Measurements from ENCODE around the gene TMEM258. TPM values are rescaled to one million over a fixed set of nuclear protein-coding genes. Genes with fewer than 3 reads are reported as not detected.

TMEM258 gene
- total and polyA plus RNA-seq, 9 of the 15 experiments (the other 6 are each of a cell fraction or from before 2014, with no cell fraction given) = 97.2 to 856 (median 231) TPM

DNA sequence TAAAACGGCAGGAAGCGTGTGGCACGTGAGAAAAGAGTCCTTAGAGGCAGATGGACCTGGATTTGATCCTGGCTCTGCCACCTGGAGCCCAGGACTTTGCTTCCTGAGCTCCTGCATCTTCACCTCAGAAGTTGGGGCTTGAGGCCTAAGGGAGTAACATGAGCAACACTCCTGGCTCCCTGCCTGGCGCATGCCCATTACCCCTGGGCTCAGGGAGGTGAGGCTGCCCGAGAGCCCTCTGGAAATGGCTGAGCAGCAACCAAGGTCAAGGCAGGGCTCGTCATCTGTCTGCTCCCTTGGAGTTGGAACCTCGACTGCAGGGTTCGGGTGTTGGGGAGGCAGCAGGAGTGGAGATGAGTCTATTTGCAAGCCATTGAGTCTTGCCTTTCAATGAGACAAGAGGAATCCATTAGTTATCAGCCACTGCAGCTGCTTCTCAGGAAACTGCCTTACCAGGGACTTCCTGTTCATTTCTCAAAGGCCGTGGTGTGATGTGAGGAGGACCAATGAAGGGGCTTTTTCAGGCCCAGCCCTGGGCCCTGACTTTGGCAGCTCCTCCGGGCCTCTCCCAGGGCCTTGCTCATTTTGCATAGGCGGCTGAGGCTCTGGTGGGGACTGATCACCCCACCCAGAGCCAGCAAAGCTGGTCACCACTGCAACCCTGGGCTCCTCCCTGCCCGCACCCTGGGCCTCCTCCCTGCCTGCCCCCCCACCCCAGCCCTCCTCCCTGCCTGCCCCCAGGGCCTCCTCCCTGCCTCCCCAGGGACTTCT lies 42.1 kb upstream of the TMEM258 start (continued):
- TF ChIP-seq, protein P1, sequence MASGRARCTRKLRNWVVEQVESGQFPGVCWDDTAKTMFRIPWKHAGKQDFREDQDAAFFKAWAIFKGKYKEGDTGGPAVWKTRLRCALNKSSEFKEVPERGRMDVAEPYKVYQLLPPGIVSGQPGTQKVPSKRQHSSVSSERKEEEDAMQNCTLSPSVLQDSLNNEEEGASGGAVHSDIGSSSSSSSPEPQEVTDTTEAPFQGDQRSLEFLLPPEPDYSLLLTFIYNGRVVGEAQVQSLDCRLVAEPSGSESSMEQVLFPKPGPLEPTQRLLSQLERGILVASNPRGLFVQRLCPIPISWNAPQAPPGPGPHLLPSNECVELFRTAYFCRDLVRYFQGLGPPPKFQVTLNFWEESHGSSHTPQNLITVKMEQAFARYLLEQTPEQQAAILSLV (tag; IDR thresholded peaks at IDR 0.05) = peak; percentile 58; the same call in 1 of the 2 replicates
- no peak for TF ChIP-seq SAP30 (IDR thresholded peaks at IDR 0.05; ENCODE audit: borderline replicate concordance, insufficient read depth, low read depth, low read length, poor library complexity, severe bottlenecking)
- TF ChIP-seq RNF2 (IDR thresholded peaks at IDR 0.05) = peak; percentile 92
- peak; percentile 51; the same call in 1 of the 2 replicates for TF ChIP-seq KLF16 (IDR thresholded peaks at IDR 0.05)
- TF ChIP-seq, protein P2, sequence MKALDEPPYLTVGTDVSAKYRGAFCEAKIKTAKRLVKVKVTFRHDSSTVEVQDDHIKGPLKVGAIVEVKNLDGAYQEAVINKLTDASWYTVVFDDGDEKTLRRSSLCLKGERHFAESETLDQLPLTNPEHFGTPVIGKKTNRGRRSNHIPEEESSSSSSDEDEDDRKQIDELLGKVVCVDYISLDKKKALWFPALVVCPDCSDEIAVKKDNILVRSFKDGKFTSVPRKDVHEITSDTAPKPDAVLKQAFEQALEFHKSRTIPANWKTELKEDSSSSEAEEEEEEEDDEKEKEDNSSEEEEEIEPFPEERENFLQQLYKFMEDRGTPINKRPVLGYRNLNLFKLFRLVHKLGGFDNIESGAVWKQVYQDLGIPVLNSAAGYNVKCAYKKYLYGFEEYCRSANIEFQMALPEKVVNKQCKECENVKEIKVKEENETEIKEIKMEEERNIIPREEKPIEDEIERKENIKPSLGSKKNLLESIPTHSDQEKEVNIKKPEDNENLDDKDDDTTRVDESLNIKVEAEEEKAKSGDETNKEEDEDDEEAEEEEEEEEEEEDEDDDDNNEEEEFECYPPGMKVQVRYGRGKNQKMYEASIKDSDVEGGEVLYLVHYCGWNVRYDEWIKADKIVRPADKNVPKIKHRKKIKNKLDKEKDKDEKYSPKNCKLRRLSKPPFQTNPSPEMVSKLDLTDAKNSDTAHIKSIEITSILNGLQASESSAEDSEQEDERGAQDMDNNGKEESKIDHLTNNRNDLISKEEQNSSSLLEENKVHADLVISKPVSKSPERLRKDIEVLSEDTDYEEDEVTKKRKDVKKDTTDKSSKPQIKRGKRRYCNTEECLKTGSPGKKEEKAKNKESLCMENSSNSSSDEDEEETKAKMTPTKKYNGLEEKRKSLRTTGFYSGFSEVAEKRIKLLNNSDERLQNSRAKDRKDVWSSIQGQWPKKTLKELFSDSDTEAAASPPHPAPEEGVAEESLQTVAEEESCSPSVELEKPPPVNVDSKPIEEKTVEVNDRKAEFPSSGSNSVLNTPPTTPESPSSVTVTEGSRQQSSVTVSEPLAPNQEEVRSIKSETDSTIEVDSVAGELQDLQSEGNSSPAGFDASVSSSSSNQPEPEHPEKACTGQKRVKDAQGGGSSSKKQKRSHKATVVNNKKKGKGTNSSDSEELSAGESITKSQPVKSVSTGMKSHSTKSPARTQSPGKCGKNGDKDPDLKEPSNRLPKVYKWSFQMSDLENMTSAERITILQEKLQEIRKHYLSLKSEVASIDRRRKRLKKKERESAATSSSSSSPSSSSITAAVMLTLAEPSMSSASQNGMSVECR (CRISPR knock-in tag; IDR thresholded peaks at IDR 0.05) = no peak
- TF ChIP-seq, protein P3, sequence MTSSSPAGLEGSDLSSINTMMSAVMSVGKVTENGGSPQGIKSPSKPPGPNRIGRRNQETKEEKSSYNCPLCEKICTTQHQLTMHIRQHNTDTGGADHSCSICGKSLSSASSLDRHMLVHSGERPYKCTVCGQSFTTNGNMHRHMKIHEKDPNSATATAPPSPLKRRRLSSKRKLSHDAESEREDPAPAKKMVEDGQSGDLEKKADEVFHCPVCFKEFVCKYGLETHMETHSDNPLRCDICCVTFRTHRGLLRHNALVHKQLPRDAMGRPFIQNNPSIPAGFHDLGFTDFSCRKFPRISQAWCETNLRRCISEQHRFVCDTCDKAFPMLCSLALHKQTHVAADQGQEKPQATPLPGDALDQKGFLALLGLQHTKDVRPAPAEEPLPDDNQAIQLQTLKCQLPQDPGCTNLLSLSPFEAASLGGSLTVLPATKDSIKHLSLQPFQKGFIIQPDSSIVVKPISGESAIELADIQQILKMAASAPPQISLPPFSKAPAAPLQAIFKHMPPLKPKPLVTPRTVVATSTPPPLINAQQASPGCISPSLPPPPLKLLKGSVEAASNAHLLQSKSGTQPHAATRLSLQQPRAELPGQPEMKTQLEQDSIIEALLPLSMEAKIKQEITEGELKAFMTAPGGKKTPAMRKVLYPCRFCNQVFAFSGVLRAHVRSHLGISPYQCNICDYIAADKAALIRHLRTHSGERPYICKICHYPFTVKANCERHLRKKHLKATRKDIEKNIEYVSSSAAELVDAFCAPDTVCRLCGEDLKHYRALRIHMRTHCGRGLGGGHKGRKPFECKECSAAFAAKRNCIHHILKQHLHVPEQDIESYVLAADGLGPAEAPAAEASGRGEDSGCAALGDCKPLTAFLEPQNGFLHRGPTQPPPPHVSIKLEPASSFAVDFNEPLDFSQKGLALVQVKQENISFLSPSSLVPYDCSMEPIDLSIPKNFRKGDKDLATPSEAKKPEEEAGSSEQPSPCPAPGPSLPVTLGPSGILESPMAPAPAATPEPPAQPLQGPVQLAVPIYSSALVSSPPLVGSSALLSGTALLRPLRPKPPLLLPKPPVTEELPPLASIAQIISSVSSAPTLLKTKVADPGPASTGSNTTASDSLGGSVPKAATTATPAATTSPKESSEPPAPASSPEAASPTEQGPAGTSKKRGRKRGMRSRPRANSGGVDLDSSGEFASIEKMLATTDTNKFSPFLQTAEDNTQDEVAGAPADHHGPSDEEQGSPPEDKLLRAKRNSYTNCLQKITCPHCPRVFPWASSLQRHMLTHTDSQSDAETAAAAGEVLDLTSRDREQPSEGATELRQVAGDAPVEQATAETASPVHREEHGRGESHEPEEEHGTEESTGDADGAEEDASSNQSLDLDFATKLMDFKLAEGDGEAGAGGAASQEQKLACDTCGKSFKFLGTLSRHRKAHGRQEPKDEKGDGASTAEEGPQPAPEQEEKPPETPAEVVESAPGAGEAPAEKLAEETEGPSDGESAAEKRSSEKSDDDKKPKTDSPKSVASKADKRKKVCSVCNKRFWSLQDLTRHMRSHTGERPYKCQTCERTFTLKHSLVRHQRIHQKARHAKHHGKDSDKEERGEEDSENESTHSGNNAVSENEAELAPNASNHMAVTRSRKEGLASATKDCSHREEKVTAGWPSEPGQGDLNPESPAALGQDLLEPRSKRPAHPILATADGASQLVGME (CRISPR knock-in tag; IDR thresholded peaks at IDR 0.05) = no peak
- TF ChIP-seq, protein P4, sequence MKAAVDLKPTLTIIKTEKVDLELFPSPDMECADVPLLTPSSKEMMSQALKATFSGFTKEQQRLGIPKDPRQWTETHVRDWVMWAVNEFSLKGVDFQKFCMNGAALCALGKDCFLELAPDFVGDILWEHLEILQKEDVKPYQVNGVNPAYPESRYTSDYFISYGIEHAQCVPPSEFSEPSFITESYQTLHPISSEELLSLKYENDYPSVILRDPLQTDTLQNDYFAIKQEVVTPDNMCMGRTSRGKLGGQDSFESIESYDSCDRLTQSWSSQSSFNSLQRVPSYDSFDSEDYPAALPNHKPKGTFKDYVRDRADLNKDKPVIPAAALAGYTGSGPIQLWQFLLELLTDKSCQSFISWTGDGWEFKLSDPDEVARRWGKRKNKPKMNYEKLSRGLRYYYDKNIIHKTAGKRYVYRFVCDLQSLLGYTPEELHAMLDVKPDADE (conservative IDR thresholded peaks at IDR 0.05; ENCODE audit: control insufficient read depth, low read depth, low read length) = peak; percentile 75; the same call in 1 of the 2 replicates
- no peak for TF ChIP-seq ETS2 (tag; IDR thresholded peaks at IDR 0.05; ENCODE audit: borderline replicate concordance, poor library complexity, severe bottlenecking)
- no peak for TF ChIP-seq DNMT1 (IDR thresholded peaks at IDR 0.05)

All from K562 (cell line).